Peyer's patch (tissue), 4 donors: ENCODE results near the gene SLC51B. TPM values are rescaled to one million over a fixed set of nuclear protein-coding genes. Genes with fewer than 3 reads are reported as not detected.

Experiments
- DNase-seq, 3 donors: peaks; one replicate each; pipeline ENCODE4 v3.0.0-alpha.2; 2017 to 2019
- H3K27ac ChIP-seq, 4 donors: fragments of 200-600 bp; sonication (generic); one replicate each; pipeline ENCODE4 v1.5.1; 2016 to 2019
- H3K27me3 ChIP-seq, 2 donors: fragments of 200-600 bp; sonication (generic); one replicate each; pipeline ENCODE4 v1.5.1; 2019
- H3K36me3 ChIP-seq, 3 donors: fragments of 200-600 bp; sonication (generic); one replicate each; pipeline ENCODE4 v1.5.1; 2016 to 2019
- H3K4me1 ChIP-seq, 4 donors: fragments of 200-600 bp; sonication (generic); one replicate each; pipeline ENCODE4 v1.5.1; 2016 to 2019
- H3K4me3 ChIP-seq, 4 donors: fragments of 200-600 bp; sonication (generic); 1 replicate in 3 of 4; 2 replicates in 1 of 4; pipeline ENCODE4 v1.5.1; 2016 to 2019; ENCODE audit warnings: mild to moderate bottlenecking in 1 of 4
- H3K9me3 ChIP-seq, 4 donors: fragments of 200-600 bp; sonication (generic); one replicate each; pipeline ENCODE4 v1.5.1; 2016 to 2019; ENCODE audit warnings: mild to moderate bottlenecking in 1 of 4
- CTCF ChIP-seq, 6 experiments: fragments of 450-650 bp in 4 of 6; fragments of 200-600 bp in 2 of 6; sonication (generic) in 1 of 6; IDR thresholded peaks; one replicate each; pipeline ENCODE4 v1.5.1; 2017 to 2019; ENCODE audit warnings: antibody characterized with exemption in 6 of 6, mild to moderate bottlenecking in 3 of 6, moderate library complexity in 1 of 6
- POLR2A ChIP-seq, 2 donors: fragments of 450-650 bp; IDR thresholded peaks; one replicate each; pipeline ENCODE4 v1.5.1; 2017; ENCODE audit warnings: antibody characterized with exemption in 2 of 2, mild to moderate bottlenecking in 2 of 2, moderate library complexity in 2 of 2
- total RNA-seq, 4 donors: library from RNA; depleted of rRNA; stranded (reverse); fragments of >200 nt; gene quantifications; one replicate each; pipeline ENCODE4 v1.1.0, GENCODE V29; 2016

SLC51B gene
- total RNA-seq, 4 donors from 2014 or later: 4.1 to 374 (median 196) TPM

DNA sequence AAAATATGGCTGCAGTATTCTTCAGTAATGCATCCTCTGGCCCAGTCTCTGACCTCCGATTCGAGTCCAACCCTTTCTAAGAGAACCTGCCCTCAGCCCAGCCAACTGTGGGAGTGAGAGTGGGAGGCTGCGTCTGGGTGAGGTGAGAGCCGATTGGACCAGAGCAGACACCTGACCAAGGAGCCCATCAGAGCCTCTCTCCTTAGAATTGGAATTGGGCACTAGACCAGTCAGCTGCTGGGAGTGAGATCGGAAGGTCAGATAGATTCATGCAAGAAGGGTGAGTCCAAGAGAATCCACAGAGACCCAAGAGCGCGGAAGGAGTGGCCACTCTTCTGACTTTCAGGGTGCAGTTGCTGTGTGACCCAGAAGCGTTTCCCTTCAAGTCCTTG, 12.4 kb downstream of the SLC51B start:
- Histone ChIP-seq H3K4me3 (no peak overlapping the region), H3K9me3 (no peaks in the 10 kb centered on the region), H3K27me3 (no peaks in the 10 kb centered on the region), H3K4me1 (peaks cover 4 to 43% (median 6%) of the 10 kb centered on the region in 4 donors), H3K27ac (peak overlapping the region in 2 of 4 donors; percentile 44 to 81), H3K36me3 (peaks cover 0 to 15% (median 0%) of the 10 kb centered on the region in 3 donors)
- TF ChIP-seq POLR2A (IDR thresholded peaks at IDR 0.05): no peak
- no peak for TF ChIP-seq CTCF (IDR thresholded peaks at IDR 0.05)
- DNase-seq: no peak

DNA sequence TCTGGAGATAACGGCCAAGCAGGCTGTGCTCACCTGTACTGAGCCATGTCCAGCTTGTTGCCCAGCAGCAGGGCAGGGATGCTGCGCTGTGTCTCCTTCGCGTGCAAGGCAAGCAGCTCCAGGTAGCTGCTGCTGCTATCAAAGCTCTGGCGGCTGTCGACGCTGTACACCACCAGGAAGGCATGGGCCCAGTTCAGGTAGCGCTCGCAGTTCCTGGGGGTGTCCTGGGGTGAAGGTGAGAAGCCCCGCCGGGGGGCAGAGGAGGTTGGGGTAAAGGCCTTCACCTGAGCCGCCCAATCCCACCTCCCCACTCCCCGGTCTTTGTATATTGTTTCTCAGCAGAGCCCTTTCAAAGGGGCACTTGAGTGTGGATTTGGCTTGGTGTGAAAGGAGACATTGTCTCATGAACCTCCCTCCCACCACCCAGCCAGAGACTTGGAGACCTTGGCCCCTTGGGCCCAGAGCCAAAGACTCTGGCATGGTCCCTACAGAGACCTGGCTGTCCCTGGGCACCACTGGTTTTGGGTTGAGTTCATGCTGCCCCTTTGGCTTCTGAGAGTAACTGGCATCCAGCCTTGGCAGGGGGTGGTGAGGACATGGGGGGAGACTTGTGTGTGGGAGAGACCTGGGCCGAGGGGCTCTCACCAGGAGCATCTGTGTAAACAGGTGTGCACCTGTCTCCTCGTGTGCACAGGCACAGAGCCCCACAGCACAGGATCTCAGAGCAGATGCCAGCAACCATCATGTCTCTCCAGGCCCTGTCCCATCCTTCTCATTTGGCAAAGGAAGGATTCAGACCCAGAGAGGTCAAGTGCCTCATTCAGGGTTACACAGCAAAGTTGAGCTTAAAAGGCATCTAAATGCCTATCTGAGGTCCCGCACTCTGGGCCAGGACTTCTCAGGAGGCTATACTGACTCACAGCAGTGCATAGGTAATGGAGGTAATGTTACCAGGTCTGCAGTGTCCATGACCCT, 13.5 kb downstream of the SLC51B start:
- Histone ChIP-seq H3K27ac (no peak overlapping the region), H3K4me3 (no peak overlapping the region)
- no peak for DNase-seq

DNA sequence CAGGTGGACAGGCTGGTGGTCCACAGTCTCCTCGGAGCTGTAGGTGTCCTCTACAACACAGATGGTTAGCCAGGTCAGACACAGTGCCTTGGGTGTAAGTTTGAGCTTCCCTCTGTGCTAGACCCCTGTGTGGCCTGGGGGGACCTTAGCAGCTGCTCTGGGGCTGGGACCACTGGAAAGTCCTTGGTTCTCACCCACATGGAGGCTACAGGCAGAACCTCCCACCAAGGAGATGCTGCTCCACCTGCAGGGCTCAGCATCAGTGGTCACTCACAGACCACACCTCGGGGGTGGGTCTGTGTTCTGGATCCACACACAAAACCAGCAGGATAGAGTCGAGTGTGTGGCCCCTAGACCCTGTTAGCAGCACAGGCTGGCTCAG, 14.2 kb downstream of the SLC51B start:
- Histone ChIP-seq H3K4me1 (peaks cover 4 to 36% (median 6%) of the 10 kb centered on the region in 4 donors), H3K9me3 (no peaks in the 10 kb centered on the region), H3K27me3 (no peaks in the 10 kb centered on the region), H3K27ac (peak overlapping the region in 1 of 4 donors; percentile 35), H3K4me3 (no peak overlapping the region), H3K36me3 (no peaks in the 10 kb centered on the region)
- TF ChIP-seq CTCF (IDR thresholded peaks at IDR 0.05): no peak
- no peak for TF ChIP-seq POLR2A (IDR thresholded peaks at IDR 0.05)
- DNase-seq: no peak

More for the DNA sequence above, 13.5 kb downstream of the SLC51B start:
- no peak for TF ChIP-seq CTCF (IDR thresholded peaks at IDR 0.05)
- TF ChIP-seq POLR2A (IDR thresholded peaks at IDR 0.05): no peak
- Histone ChIP-seq H3K4me1 (peaks cover 4 to 43% (median 6%) of the 10 kb centered on the region in 4 donors), H3K27me3 (no peaks in the 10 kb centered on the region), H3K36me3 (peaks cover 0 to 6% (median 0%) of the 10 kb centered on the region in 3 donors), H3K9me3 (no peaks in the 10 kb centered on the region)

GRCh38 chr15:65059931-65060596, 14.9 kb downstream of the SLC51B start:
- no peak for DNase-seq
- Histone ChIP-seq H3K4me3 (no peak overlapping the region), H3K36me3 (no peaks in the 10 kb centered on the region), H3K9me3 (no peaks in the 10 kb centered on the region), H3K27ac (peak overlapping the region in 1 of 4 donors; percentile 35), H3K27me3 (no peaks in the 10 kb centered on the region), H3K4me1 (peaks cover 3 to 29% (median 6%) of the 10 kb centered on the region in 4 donors)
- TF ChIP-seq POLR2A (IDR thresholded peaks at IDR 0.05) (no peak), CTCF (IDR thresholded peaks at IDR 0.05) (no peak)

GRCh38 chr15:65060641-65061397, 15.6 kb downstream of the SLC51B start:
- no peaks in the 10 kb centered on the region for H3K27me3 ChIP-seq
- H3K9me3 ChIP-seq: no peaks in the 10 kb centered on the region
- no peak overlapping the region for H3K4me3 ChIP-seq
- H3K27ac ChIP-seq: peak overlapping the region in 2 of 4 donors; percentile 18 to 39
- no peaks in the 10 kb centered on the region for H3K36me3 ChIP-seq
- no peak for DNase-seq
- H3K4me1 ChIP-seq: peaks cover 0 to 21% (median 2%) of the 10 kb centered on the region in 4 donors
- TF ChIP-seq POLR2A (IDR thresholded peaks at IDR 0.05) (no peak), CTCF (IDR thresholded peaks at IDR 0.05) (no peak)
